Loucy (cell line): Measurements from ENCODE around the gene MED26.

Experiments used
- H2AFZ ChIP-seq: fragments of 200-600 bp; sonication (generic); 2 replicates; pipeline ENCODE4 v1.6.0; 2016; ENCODE audit warnings: antibody characterized with exemption, mild to moderate bottlenecking, low read length, moderate library complexity
- H3F3A ChIP-seq: fragments of 200-600 bp; 2 replicates; pipeline ENCODE4 v1.6.0; 2016; ENCODE audit warnings: antibody characterized with exemption, low read depth, mild to moderate bottlenecking
- H3K27me3 ChIP-seq: fragments of 200-600 bp; sonication (generic); 2 replicates; pipeline ENCODE4 v1.6.1; 2014; ENCODE audit warnings: low read length, mild to moderate bottlenecking; ENCODE audit not compliant: insufficient read depth, poor library complexity, severe bottlenecking
- H3K36me3 ChIP-seq: fragments of 200-600 bp; sonication (generic); 2 replicates; pipeline ENCODE4 v1.6.1; 2016; ENCODE audit warnings: low read length; ENCODE audit not compliant: insufficient read depth
- H3K4me1 ChIP-seq: fragments of 200-600 bp; sonication (generic); 2 replicates; pipeline ENCODE4 v1.5.1; 2014; ENCODE audit warnings: low read length, mild to moderate bottlenecking; ENCODE audit not compliant: insufficient read depth, poor library complexity, severe bottlenecking
- H3K4me2 ChIP-seq: fragments of 200-600 bp; sonication (generic); 2 replicates; pipeline ENCODE4 v1.6.0; 2014; ENCODE audit warnings: antibody characterized with exemption, low read length, low read depth, mild to moderate bottlenecking; ENCODE audit not compliant: poor library complexity, severe bottlenecking
- H3K4me3 ChIP-seq: fragments of 200-600 bp; sonication (generic); 2 replicates; pipeline ENCODE4 v1.5.1; 2014; ENCODE audit warnings: low read length, mild to moderate bottlenecking, mixed read lengths; ENCODE audit not compliant: poor library complexity, severe bottlenecking
- H3K79me2 ChIP-seq: fragments of 200-600 bp; sonication (generic); 2 replicates; pipeline ENCODE4 v1.6.1; 2014; ENCODE audit warnings: low read length; ENCODE audit not compliant: insufficient read depth
- H3K9ac ChIP-seq: fragments of 200-600 bp; sonication (generic); 2 replicates; pipeline ENCODE4 v1.6.0; 2014; ENCODE audit warnings: mild to moderate bottlenecking, low read depth, low read length, moderate library complexity; ENCODE audit not compliant: poor library complexity, severe bottlenecking
- H3K9me2 ChIP-seq: fragments of 200-600 bp; sonication (generic); replicated peaks from 2 replicates; pipeline ENCODE4 v1.6.1; 2016; ENCODE audit warnings: low read depth, low read length, mixed read lengths
- H3K9me3 ChIP-seq: fragments of 200-600 bp; sonication (generic); 2 replicates; pipeline ENCODE4 v1.6.1; 2014; ENCODE audit warnings: mild to moderate bottlenecking, antibody characterized with exemption, low read length, low read depth; ENCODE audit not compliant: insufficient read depth
- H4K20me1 ChIP-seq: fragments of 200-600 bp; sonication (generic); 2 replicates; pipeline ENCODE4 v1.6.0; 2014; ENCODE audit warnings: antibody characterized with exemption, low read length, mild to moderate bottlenecking; ENCODE audit not compliant: insufficient read depth, poor library complexity, severe bottlenecking
- EZH2phosphoT487 ChIP-seq: fragments of 200-600 bp; IDR thresholded peaks from 2 replicates; pipeline ENCODE4 v1.6.1; 2018; ENCODE audit warnings: antibody characterized with exemption, mild to moderate bottlenecking, moderate library complexity, borderline replicate concordance
- TF ChIP-seq, protein P1 (sequence below): fragments of 200-600 bp; sonication (generic); conservative IDR thresholded peaks from 2 replicates; pipeline ENCODE4 v1.5.1; 2014; ENCODE audit warnings: mild to moderate bottlenecking, antibody characterized with exemption, low read length

Gene MED26

DNA sequence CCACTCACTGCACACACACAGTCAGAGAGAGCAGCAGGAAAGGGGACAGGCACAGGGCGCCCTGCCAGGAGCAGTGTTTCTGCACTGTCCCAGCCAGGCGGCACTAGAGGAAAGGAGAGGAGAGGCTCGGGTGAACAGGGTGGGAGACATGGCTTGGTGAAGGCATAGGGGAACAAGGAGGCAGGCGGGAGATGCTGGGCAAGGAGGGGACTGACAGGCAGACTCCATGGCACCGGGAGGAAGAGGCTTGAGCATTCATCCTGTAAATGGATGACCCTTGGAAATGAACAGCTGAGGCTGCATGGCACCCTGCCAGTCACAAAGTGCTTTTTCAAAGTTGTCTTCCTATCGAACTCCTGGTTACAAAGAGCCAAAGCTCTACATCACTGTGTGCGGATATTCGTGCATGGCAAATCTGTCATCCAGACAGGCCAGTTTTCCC lies 22.4 kb downstream of the MED26 start:
- H3K4me3 ChIP-seq = no peak overlapping the region
- H3K9ac ChIP-seq = no peak overlapping the region
- H3F3A ChIP-seq = no peaks in the 10 kb centered on the region
- TF ChIP-seq EZH2phosphoT487 = no peak
- TF ChIP-seq, protein P1, sequence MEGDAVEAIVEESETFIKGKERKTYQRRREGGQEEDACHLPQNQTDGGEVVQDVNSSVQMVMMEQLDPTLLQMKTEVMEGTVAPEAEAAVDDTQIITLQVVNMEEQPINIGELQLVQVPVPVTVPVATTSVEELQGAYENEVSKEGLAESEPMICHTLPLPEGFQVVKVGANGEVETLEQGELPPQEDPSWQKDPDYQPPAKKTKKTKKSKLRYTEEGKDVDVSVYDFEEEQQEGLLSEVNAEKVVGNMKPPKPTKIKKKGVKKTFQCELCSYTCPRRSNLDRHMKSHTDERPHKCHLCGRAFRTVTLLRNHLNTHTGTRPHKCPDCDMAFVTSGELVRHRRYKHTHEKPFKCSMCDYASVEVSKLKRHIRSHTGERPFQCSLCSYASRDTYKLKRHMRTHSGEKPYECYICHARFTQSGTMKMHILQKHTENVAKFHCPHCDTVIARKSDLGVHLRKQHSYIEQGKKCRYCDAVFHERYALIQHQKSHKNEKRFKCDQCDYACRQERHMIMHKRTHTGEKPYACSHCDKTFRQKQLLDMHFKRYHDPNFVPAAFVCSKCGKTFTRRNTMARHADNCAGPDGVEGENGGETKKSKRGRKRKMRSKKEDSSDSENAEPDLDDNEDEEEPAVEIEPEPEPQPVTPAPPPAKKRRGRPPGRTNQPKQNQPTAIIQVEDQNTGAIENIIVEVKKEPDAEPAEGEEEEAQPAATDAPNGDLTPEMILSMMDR = no peak
- H3K36me3 ChIP-seq = peaks cover 8% of the 10 kb centered on the region; the same call in 1 of the 2 replicates
- no peaks in the 10 kb centered on the region for H3K27me3 ChIP-seq
- no peak overlapping the region for H3K4me2 ChIP-seq
- peaks cover 97% of the 10 kb centered on the region for H3K79me2 ChIP-seq
- no peaks in the 10 kb centered on the region for H3K4me1 ChIP-seq
- H3K9me2 ChIP-seq = no peaks in the 10 kb centered on the region
- H2AFZ ChIP-seq = no peak overlapping the region
- H3K9me3 ChIP-seq = no peaks in the 10 kb centered on the region
- peaks cover 65% of the 10 kb centered on the region for H4K20me1 ChIP-seq

DNA sequence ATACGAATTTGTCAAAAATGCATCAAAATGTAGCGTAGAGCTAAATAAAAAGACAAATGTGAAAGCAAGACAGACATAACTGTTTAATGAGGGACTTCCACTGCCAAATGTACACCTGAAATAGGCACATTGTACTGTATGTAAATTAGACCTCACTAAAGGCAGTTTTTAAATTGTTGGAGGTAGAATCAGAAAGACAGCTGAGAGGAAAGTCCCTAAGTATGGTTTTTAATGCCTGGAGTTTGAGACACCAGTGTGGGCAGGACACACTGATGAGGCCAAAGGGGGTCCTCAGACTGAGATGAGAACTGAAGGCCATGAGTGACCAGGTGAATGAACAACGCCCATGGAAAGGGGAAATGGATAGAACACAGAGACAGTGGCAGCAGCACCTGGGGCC lies 22.9 kb downstream of the MED26 start:
- Histone ChIP-seq H3F3A (no peaks in the 10 kb centered on the region), H3K79me2 (peaks cover 97% of the 10 kb centered on the region), H3K36me3 (peaks cover 8% of the 10 kb centered on the region; the same call in 1 of the 2 replicates), H3K4me2 (no peak overlapping the region), H3K9me2 (no peaks in the 10 kb centered on the region), H3K4me1 (no peaks in the 10 kb centered on the region), H4K20me1 (peaks cover 68% of the 10 kb centered on the region), H3K4me3 (no peak overlapping the region), H3K9ac (no peak overlapping the region), H3K9me3 (no peaks in the 10 kb centered on the region), H3K27me3 (no peaks in the 10 kb centered on the region), H2AFZ (no peak overlapping the region)
- TF ChIP-seq, protein P1 = no peak
- no peak for TF ChIP-seq EZH2phosphoT487

DNA sequence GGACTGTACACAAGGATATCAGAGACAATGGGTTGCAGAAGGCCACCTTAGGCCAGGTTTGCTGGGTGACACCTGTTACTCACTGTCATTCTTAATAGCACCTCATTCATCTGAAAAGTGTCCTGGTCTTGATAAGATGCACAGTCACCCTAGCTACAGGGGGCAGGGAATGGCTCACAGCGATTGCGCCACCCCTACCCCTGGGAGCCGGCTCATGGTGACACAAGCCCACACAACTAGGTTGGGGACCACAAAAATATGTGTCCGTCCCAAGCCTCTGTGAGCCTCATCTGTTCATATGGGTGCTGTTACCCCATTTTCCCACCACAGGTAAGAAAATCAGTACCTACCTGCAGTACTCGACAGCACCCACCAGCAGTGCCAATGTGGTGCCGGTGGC lies 23.4 kb downstream of the MED26 start:
- H3K9me2 ChIP-seq = no peaks in the 10 kb centered on the region
- H4K20me1 ChIP-seq = peaks cover 66% of the 10 kb centered on the region
- H3K9ac ChIP-seq = no peak overlapping the region
- TF ChIP-seq, protein P1 = no peak
- no peak for TF ChIP-seq EZH2phosphoT487
- peaks cover 8% of the 10 kb centered on the region; the same call in 1 of the 2 replicates for H3K36me3 ChIP-seq
- no peak overlapping the region for H3K4me2 ChIP-seq
- no peak overlapping the region for H3K4me3 ChIP-seq
- H2AFZ ChIP-seq = no peak overlapping the region
- no peaks in the 10 kb centered on the region for H3F3A ChIP-seq
- H3K27me3 ChIP-seq = no peaks in the 10 kb centered on the region
- peaks cover 97% of the 10 kb centered on the region for H3K79me2 ChIP-seq
- H3K9me3 ChIP-seq = no peaks in the 10 kb centered on the region
- no peaks in the 10 kb centered on the region for H3K4me1 ChIP-seq
